Panc1 (cell line): ENCODE results near the gene SMAD9. TPM values are rescaled to one million over a fixed set of nuclear protein-coding genes. Genes with fewer than 3 reads are reported as not detected.

ENCODE experiments used
- ATAC-seq: fragments of 200-7000 bp; cut with Tn5 transposase; 2 replicates; pipeline ENCODE4 v1.9.1; 2020; ENCODE audit warnings: mild to moderate bottlenecking, moderate library complexity
- BruUV-seq: library from RNA; stranded (reverse); fragments of 400-500 nt; replicated peaks from 2 replicates; lab custom pipeline; 2021; lab: Mats Ljungman, UMichigan
- CTCF ChIA-PET: fragments of 300-600 bp; sonication (Branson Sonifier 250); formaldehyde crosslinking; loops from one replicate; lab custom pipeline; 2022; ENCODE audit warnings: antibody characterized with exemption; lab: Charles Lee
- POLR2A ChIA-PET: fragments of 300-600 bp; sonication (Branson Sonifier 250); formaldehyde crosslinking; loops from one replicate; lab custom pipeline; 2022; ENCODE audit warnings: antibody characterized with exemption; lab: Charles Lee
- DNase-seq: peaks from one replicate; pipeline ENCODE4 v3.0.0-alpha.2; 2010; ENCODE audit warnings: low read depth, low spot score
- H3K27ac ChIP-seq: 2 replicates; pipeline ENCODE4 v1.5.1; 2011; ENCODE audit warnings: mild to moderate bottlenecking, low read length, inconsistent platforms
- H3K27me3 ChIP-seq: fragments of 200-500 bp; sonication (Bioruptor generic); 2 replicates; pipeline ENCODE4 v1.6.0; 2014; ENCODE audit warnings: low read length, inconsistent platforms; ENCODE audit not compliant: control insufficient read depth, insufficient read depth
- H3K36me3 ChIP-seq: fragments of 200-500 bp; sonication (Bioruptor generic); 2 replicates; pipeline ENCODE4 v1.5.1; 2014; ENCODE audit warnings: inconsistent platforms, mild to moderate bottlenecking, low read length, moderate library complexity; ENCODE audit not compliant: control insufficient read depth, insufficient read depth
- H3K4me1 ChIP-seq: 2 replicates; pipeline ENCODE4 v1.5.1; 2011; ENCODE audit warnings: inconsistent platforms, mild to moderate bottlenecking, low read length, moderate library complexity; ENCODE audit not compliant: control insufficient read depth, insufficient read depth
- H3K4me3 ChIP-seq, 2 experiments: 2 replicates each; pipeline ENCODE4 v1.5.1; 2011 to 2012; ENCODE audit warnings: low read depth in 2 of 2, low read length in 2 of 2, mild to moderate bottlenecking in 2 of 2, inconsistent platforms in 1 of 2, moderate library complexity in 1 of 2
- H3K9me3 ChIP-seq: fragments of 200-500 bp; sonication (Bioruptor generic); 2 replicates; pipeline ENCODE4 v1.5.1; 2014; ENCODE audit warnings: low read depth, mild to moderate bottlenecking, inconsistent platforms, low read length, moderate library complexity; ENCODE audit not compliant: control insufficient read depth, insufficient read depth
- CTCF ChIP-seq: fragments of 450-650 bp; IDR thresholded peaks from 2 replicates; pipeline ENCODE4 v1.5.1; 2017; ENCODE audit warnings: mild to moderate bottlenecking
- POLR2AphosphoS5 ChIP-seq: IDR thresholded peaks from 2 replicates; pipeline ENCODE4 v1.6.1; 2012; ENCODE audit warnings: mild to moderate bottlenecking, low read depth, low read length, moderate library complexity
- REST ChIP-seq, 2 experiments: IDR thresholded peaks; 2 replicates each; pipeline ENCODE4 v1.6.1; 2011 to 2012; ENCODE audit warnings: low read depth in 2 of 2, control low read depth in 1 of 2, low read length in 1 of 2, mild to moderate bottlenecking in 1 of 2, moderate library complexity in 1 of 2; ENCODE audit not compliant: insufficient read depth in 1 of 2
- SIN3A ChIP-seq: IDR thresholded peaks from 2 replicates; pipeline ENCODE4 v1.6.1; 2012; ENCODE audit warnings: low read depth, mild to moderate bottlenecking, low read length, moderate library complexity, borderline replicate concordance; ENCODE audit not compliant: insufficient read depth
- TCF7L2 ChIP-seq: IDR thresholded peaks from 2 replicates; pipeline ENCODE4 v1.6.1; 2011; ENCODE audit warnings: mild to moderate bottlenecking, low read depth, low read length, inconsistent platforms
- in situ Hi-C: cut with HindIII; loops from 2 replicates; pipeline ENCODE4 v1.10.0; 2016; ENCODE audit warnings: low sequenced_read_pairs, low pct_unique_long_range_greater_than_20kb
- intact Hi-C: fragments of 100-400 bp; cut with micrococcal nuclease; formaldehyde crosslinking; loops from one replicate; pipeline ENCODE4 v1.10.0; 2022; ENCODE audit not compliant: unreplicated experiment
- total RNA-seq: library from RNA; stranded (reverse); gene quantifications from one replicate; pipeline ENCODE4 v1.2.1, GENCODE V29; 2021; ENCODE audit not compliant: unreplicated experiment

Gene SMAD9
- total RNA-seq, 1 experiment from 2014 or later: 2.4 TPM

- no TSS peak for BruUV-seq
- no peaks in the 10 kb centered on the region for H3K27me3 ChIP-seq
- intact Hi-C loops (no loop called here), in situ Hi-C loops (no loop called here)
- H3K9me3 ChIP-seq: no peaks in the 10 kb centered on the region
- H3K4me1 ChIP-seq: no peaks in the 10 kb centered on the region
- H3K36me3 ChIP-seq: no peaks in the 10 kb centered on the region; the same call in 1 of the 2 replicates
- no peak overlapping the region for H3K4me3 ChIP-seq
- no peak for ATAC-seq
- H3K27ac ChIP-seq: no peak overlapping the region
- ChIA-PET CTCF (no interaction called here), POLR2A (no interaction called here)
- TF ChIP-seq POLR2AphosphoS5 (no peak), CTCF (no peak), SIN3A (no peak), REST (IDR thresholded peaks at IDR 0.05; ENCODE audit: insufficient read depth in 1 of 2, low read depth in 2 of 2, low read length in 1 of 2) (no peak), TCF7L2 (no peak)
- DNase-seq: no peak
These were observed 34.5 kb upstream of the SMAD9 start for GRCh38 chr13:36954542-36954941.

- intact Hi-C loops (no loop called here), in situ Hi-C loops (no loop called here)
- DNase-seq (no peak), ATAC-seq (no peak)
- H3K27me3 ChIP-seq: no peaks in the 10 kb centered on the region
- no peak overlapping the region for H3K4me3 ChIP-seq
- H3K36me3 ChIP-seq: no peaks in the 10 kb centered on the region; the same call in 1 of the 2 replicates
- H3K27ac ChIP-seq: no peak overlapping the region
- TF ChIP-seq TCF7L2 (no peak), POLR2AphosphoS5 (no peak), CTCF (no peak), SIN3A (no peak), REST (IDR thresholded peaks at IDR 0.05; ENCODE audit: insufficient read depth in 1 of 2, low read depth in 2 of 2, low read length in 1 of 2) (no peak)
- ChIA-PET CTCF (no interaction called here), POLR2A (no interaction called here)
- no TSS peak for BruUV-seq
- no peaks in the 10 kb centered on the region for H3K9me3 ChIP-seq
- H3K4me1 ChIP-seq: no peaks in the 10 kb centered on the region
These were observed 30.9 kb upstream of the SMAD9 start for GRCh38 chr13:36950920-36951319.
